Neural cell (in vitro differentiated cells): ENCODE results near the gene AGBL4. TPM values are rescaled to one million over a fixed set of nuclear protein-coding genes. Genes with fewer than 3 reads are reported as not detected.

Experiments used
- H2AFZ ChIP-seq: fragments of 200-600, 300-800 bp; sonication (generic), shearing (Covaris generic); 2 replicates; pipeline ENCODE4 v1.6.0; 2014; ENCODE audit warnings: low read depth, mild to moderate bottlenecking, antibody characterized with exemption, low read length, moderate library complexity
- H3F3A ChIP-seq: fragments of 200-600 bp; shearing (Covaris generic); 2 replicates; pipeline ENCODE4 v1.6.1; 2016; ENCODE audit warnings: mild to moderate bottlenecking, moderate library complexity, mixed read lengths, antibody characterized with exemption, low read length; ENCODE audit not compliant: insufficient read depth, poor library complexity, severe bottlenecking
- H3K27ac ChIP-seq: fragments of 200-600, 300-800 bp; sonication (generic), shearing (Covaris generic); 2 replicates; pipeline ENCODE4 v1.5.1; 2014; ENCODE audit warnings: mild to moderate bottlenecking, low read length, moderate library complexity
- H3K27me3 ChIP-seq: fragments of 300-800, 200-600 bp; sonication (generic), shearing (Covaris generic); 2 replicates; pipeline ENCODE4 v1.6.0; 2014; ENCODE audit warnings: mild to moderate bottlenecking, low read depth, low read length, moderate library complexity; ENCODE audit not compliant: insufficient read depth
- H3K36me3 ChIP-seq: fragments of 300-800, 200-600 bp; sonication (generic), shearing (Covaris generic); 2 replicates; pipeline ENCODE4 v1.5.1; 2014; ENCODE audit warnings: mild to moderate bottlenecking, antibody characterized with exemption, low read length, moderate library complexity; ENCODE audit not compliant: insufficient read depth
- H3K4me2 ChIP-seq: fragments of 300-800, 200-600 bp; sonication (generic), shearing (Covaris generic); 2 replicates; pipeline ENCODE4 v1.6.0; 2014; ENCODE audit warnings: mild to moderate bottlenecking, low read length
- H3K4me3 ChIP-seq: fragments of 300-800, 200-600 bp; sonication (generic), shearing (Covaris generic); 2 replicates; pipeline ENCODE4 v1.5.1; 2014; ENCODE audit warnings: mild to moderate bottlenecking, low read length, moderate library complexity
- H3K79me2 ChIP-seq: fragments of 200-600 bp; shearing (Covaris generic); replicated peaks from 2 replicates; pipeline ENCODE4 v1.6.0; 2014; ENCODE audit warnings: mild to moderate bottlenecking, low read length, moderate library complexity; ENCODE audit not compliant: insufficient read depth
- H3K9ac ChIP-seq: fragments of 300-800, 200-600 bp; sonication (generic), shearing (Covaris generic); 2 replicates; pipeline ENCODE4 v1.6.1; 2016; ENCODE audit warnings: mild to moderate bottlenecking, low read length, mixed read lengths
- H3K9me2 ChIP-seq: fragments of 200-600 bp; shearing (Covaris generic); 2 replicates; pipeline ENCODE4 v1.6.1; 2016; ENCODE audit warnings: mild to moderate bottlenecking, low read length, mixed read lengths; ENCODE audit not compliant: insufficient read depth
- H3K9me3 ChIP-seq: fragments of 200-600, 300-800 bp; sonication (generic), shearing (Covaris generic); 2 replicates; pipeline ENCODE4 v1.6.1; 2016; ENCODE audit warnings: mild to moderate bottlenecking, mixed run types, low read length, moderate library complexity, mixed read lengths
- H4K20me1 ChIP-seq: fragments of 200-600 bp; shearing (Covaris generic); 2 replicates; pipeline ENCODE4 v1.6.1; 2016; ENCODE audit warnings: mild to moderate bottlenecking, mixed run types; ENCODE audit not compliant: insufficient read depth
- EP300 ChIP-seq: fragments of 450-650 bp; conservative IDR thresholded peaks from 2 replicates; pipeline ENCODE4 v1.6.1; 2014; ENCODE audit warnings: antibody characterized with exemption, mild to moderate bottlenecking, moderate library complexity; ENCODE audit not compliant: poor library complexity, severe bottlenecking
- EZH2 ChIP-seq: fragments of 200-600, 300-800 bp; shearing (Covaris generic), sonication (generic); IDR thresholded peaks from 2 replicates; pipeline ENCODE4 v1.6.1; 2014; ENCODE audit warnings: antibody characterized with exemption, low read length, borderline replicate concordance, mild to moderate bottlenecking; ENCODE audit not compliant: insufficient read depth, poor library complexity, severe bottlenecking
- MXI1 ChIP-seq: fragments of 450-650 bp; conservative IDR thresholded peaks from 2 replicates; pipeline ENCODE4 v1.6.1; 2014; ENCODE audit warnings: antibody characterized with exemption, mild to moderate bottlenecking; ENCODE audit not compliant: poor library complexity, severe bottlenecking
- POLR2AphosphoS5 ChIP-seq: IDR thresholded peaks from 2 replicates; pipeline ENCODE4 v1.6.1; 2012
- REST ChIP-seq: IDR thresholded peaks from 2 replicates; pipeline ENCODE4 v1.6.1; 2012; ENCODE audit warnings: borderline replicate concordance
- TAF1 ChIP-seq: IDR thresholded peaks from 2 replicates; pipeline ENCODE4 v1.6.1; 2012; ENCODE audit warnings: low read depth
- polyA plus RNA-seq: library from polyadenylated mRNA; depleted of rRNA; stranded (reverse); fragments of >200 nt; gene quantifications from 2 replicates; pipeline ENCODE4 v1.2.3, GENCODE V29; 2014

The AGBL4 gene
- polyA plus RNA-seq, 1 donor from 2014 or later: 1.3 TPM

- H3K79me2 ChIP-seq: no peaks in the 10 kb centered on the region
- no peaks in the 10 kb centered on the region for H3F3A ChIP-seq
- H3K4me3 ChIP-seq: no peak overlapping the region
- H3K36me3 ChIP-seq: peaks cover 7% of the 10 kb centered on the region
- H3K9me2 ChIP-seq: no peaks in the 10 kb centered on the region
- H3K27me3 ChIP-seq: no peaks in the 10 kb centered on the region
- H4K20me1 ChIP-seq: no peaks in the 10 kb centered on the region
- TF ChIP-seq EZH2 (no peak), MXI1 (no peak), EP300 (no peak)
- no peak overlapping the region for H3K4me2 ChIP-seq
- no peaks in the 10 kb centered on the region for H3K9me3 ChIP-seq
- H3K27ac ChIP-seq: no peak overlapping the region
- no peak overlapping the region for H2AFZ ChIP-seq
- no peak overlapping the region for H3K9ac ChIP-seq
Observed at GRCh38 chr1:48730164-48730910, 1293.4 kb downstream of the AGBL4 start.

GRCh38 chr1:48728584-48728983 lies 1295.2 kb downstream of the AGBL4 start:
- H3F3A ChIP-seq: no peaks in the 10 kb centered on the region
- peaks cover 7% of the 10 kb centered on the region for H3K36me3 ChIP-seq
- H3K9me2 ChIP-seq: no peaks in the 10 kb centered on the region
- H3K79me2 ChIP-seq: no peaks in the 10 kb centered on the region
- no peaks in the 10 kb centered on the region for H4K20me1 ChIP-seq
- TF ChIP-seq EZH2: no peak
- H2AFZ ChIP-seq: no peak overlapping the region
- H3K9ac ChIP-seq: no peak overlapping the region
- no peaks in the 10 kb centered on the region for H3K9me3 ChIP-seq
- no peak overlapping the region for H3K27ac ChIP-seq
- no peak overlapping the region for H3K4me2 ChIP-seq
- H3K27me3 ChIP-seq: no peaks in the 10 kb centered on the region
- H3K4me3 ChIP-seq: no peak overlapping the region

GRCh38 chr1:48726557-48727215 lies 1297.1 kb downstream of the AGBL4 start:
- Histone ChIP-seq H3K9ac (no peak overlapping the region), H3K4me3 (no peak overlapping the region), H3K4me2 (no peak overlapping the region), H3K9me3 (no peaks in the 10 kb centered on the region), H3F3A (no peaks in the 10 kb centered on the region), H3K27ac (no peak overlapping the region), H4K20me1 (no peaks in the 10 kb centered on the region), H3K36me3 (peaks cover 7% of the 10 kb centered on the region), H3K9me2 (no peaks in the 10 kb centered on the region), H3K27me3 (no peaks in the 10 kb centered on the region), H2AFZ (no peak overlapping the region), H3K79me2 (no peaks in the 10 kb centered on the region)
- no peak for TF ChIP-seq POLR2AphosphoS5
- no peak for TF ChIP-seq TAF1
- TF ChIP-seq REST: no peak
- TF ChIP-seq MXI1: no peak
